Stimulated activated naive CD8-positive, alpha-beta T cell treated with anti-CD3 and anti-CD28 coated beads, Interleukin-15, Interleukin-2, amounts not matched to agents 100 ng/mL and 50 ng/mL, for 24 hours (primary cell): ENCODE measurements around the gene JUNB.

Source experiments
- H3K27ac Mint-ChIP-seq: one replicate; pipeline ENCODE4 v1.8.0; 2021; ENCODE audit warnings: mild to moderate bottlenecking, mixed read lengths
- H3K27me3 Mint-ChIP-seq: one replicate; pipeline ENCODE4 v1.8.0; 2021; ENCODE audit warnings: mixed read lengths
- H3K36me3 Mint-ChIP-seq: one replicate; pipeline ENCODE4 v1.8.0; 2021; ENCODE audit warnings: low read depth, mixed read lengths
- H3K4me1 Mint-ChIP-seq: one replicate; pipeline ENCODE4 v1.8.0; 2021; ENCODE audit warnings: low read depth, mixed read lengths
- H3K4me3 Mint-ChIP-seq: one replicate; pipeline ENCODE4 v1.8.0; 2021; ENCODE audit warnings: mild to moderate bottlenecking, mixed read lengths
- H3K9me3 Mint-ChIP-seq: one replicate; pipeline ENCODE4 v1.8.0; 2021; ENCODE audit warnings: mixed read lengths

JUNB gene

DNA sequence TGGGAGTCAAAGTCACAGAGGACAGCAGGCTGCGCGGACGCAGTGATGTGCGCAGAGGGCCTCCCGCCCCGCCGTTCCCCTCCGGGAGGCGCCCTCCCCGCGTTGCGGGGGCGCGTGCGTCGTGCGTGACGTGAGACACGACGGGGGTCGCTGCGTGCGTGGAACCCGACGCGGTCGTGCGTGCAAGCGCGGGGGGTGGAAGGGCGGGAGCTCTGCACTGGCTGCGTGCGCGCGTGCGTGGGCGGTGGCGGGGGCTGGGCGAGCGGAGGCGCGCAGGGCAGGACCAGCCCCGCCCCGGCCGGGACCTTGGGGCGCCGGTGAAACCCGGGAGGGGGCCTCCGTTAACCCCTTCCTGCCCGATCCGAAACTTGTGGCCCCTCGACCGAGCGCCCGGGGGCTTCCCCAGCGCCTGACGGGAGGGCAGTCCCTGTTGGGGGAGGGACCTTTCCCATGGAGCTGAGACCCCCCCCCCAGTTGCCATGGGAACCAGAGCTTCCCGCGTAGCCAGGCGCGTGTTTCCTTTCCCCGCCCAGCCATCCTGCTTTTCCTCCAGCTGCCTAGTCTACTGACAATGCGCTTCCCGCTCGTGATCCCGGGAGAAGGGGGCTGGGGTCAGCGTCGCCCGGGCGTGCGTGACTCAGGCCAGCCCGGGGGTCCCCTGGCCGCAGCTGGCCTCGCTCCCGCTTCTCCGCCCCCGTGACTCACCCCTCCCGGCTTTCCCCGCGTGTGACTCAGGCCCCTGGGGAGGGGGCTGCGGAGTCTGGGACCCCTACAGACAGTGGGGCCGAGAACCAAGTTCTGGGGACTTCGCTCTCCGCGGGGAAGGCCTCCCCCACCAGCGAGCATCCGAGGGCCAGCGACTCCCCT, 8.6 kb upstream of the JUNB start:
- peaks cover 43% of the 10 kb centered on the region for H3K4me1 Mint-ChIP-seq
- H3K9me3 Mint-ChIP-seq: no peaks in the 10 kb centered on the region
- H3K4me3 Mint-ChIP-seq: no peak overlapping the region
- H3K27me3 Mint-ChIP-seq: no peaks in the 10 kb centered on the region
- H3K36me3 Mint-ChIP-seq: no peaks in the 10 kb centered on the region
- peak overlapping the region; percentile 97 for H3K27ac Mint-ChIP-seq

DNA sequence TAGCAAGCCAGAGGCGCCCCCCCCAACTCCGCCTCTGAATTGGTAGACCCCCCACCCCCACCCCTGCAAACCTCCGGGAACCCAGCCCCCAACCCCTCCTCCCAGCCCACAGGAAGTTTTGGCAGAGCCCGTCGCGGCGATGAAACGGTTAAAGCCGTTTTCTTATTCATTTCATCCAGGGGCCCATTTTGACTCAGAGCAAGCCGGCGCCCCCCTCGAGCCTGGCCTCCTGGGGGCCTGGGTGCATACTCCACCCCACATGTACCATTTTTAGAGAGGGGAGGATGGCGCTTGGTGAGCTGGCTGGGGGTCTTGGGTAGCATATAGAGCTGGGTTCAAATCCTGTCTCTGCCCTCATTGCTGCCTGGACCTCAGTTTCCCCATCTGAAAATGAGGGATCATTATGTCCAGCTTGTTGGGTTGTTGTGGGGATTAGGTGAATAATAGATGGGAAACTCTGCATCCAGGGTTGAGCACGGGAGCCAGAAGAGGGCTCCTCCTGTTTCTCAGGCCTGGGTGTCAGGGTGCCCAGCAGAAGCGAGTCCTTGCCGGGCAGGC, 7.9 kb upstream of the JUNB start:
- no peaks in the 10 kb centered on the region for H3K27me3 Mint-ChIP-seq
- peak overlapping the region; percentile 97 for H3K27ac Mint-ChIP-seq
- no peaks in the 10 kb centered on the region for H3K9me3 Mint-ChIP-seq
- no peak overlapping the region for H3K4me3 Mint-ChIP-seq
- H3K4me1 Mint-ChIP-seq: peaks cover 48% of the 10 kb centered on the region
- no peaks in the 10 kb centered on the region for H3K36me3 Mint-ChIP-seq

DNA sequence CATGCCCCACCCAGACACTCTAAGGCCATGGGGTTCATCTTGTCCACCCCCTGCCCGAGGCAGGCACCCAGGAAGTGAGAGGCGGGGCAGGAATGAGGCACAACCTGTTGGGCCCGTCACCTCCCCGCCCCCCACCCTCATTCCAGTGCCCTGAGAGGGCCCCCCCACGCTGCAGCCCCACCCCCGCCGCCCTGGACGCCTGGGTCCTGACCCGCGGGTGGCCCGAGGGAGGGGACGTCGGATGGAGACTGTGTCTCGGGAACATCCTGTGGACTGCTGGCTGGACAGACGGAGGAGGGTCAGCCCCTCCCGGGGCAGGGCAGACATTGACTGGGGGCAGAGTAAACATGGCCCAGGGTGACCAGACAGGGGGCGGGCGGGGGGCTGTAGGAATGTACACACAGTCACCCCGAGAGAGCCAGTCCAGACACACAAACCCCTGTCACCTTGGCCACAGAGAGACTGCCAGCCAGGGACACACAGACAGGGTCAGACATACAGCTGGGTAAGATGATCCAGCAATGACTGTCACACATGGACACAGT, 7.4 kb upstream of the JUNB start:
- H3K27ac Mint-ChIP-seq: peak overlapping the region; percentile 97
- no peaks in the 10 kb centered on the region for H3K27me3 Mint-ChIP-seq
- peaks cover 48% of the 10 kb centered on the region for H3K4me1 Mint-ChIP-seq
- H3K9me3 Mint-ChIP-seq: no peaks in the 10 kb centered on the region
- H3K4me3 Mint-ChIP-seq: no peak overlapping the region
- no peaks in the 10 kb centered on the region for H3K36me3 Mint-ChIP-seq

DNA sequence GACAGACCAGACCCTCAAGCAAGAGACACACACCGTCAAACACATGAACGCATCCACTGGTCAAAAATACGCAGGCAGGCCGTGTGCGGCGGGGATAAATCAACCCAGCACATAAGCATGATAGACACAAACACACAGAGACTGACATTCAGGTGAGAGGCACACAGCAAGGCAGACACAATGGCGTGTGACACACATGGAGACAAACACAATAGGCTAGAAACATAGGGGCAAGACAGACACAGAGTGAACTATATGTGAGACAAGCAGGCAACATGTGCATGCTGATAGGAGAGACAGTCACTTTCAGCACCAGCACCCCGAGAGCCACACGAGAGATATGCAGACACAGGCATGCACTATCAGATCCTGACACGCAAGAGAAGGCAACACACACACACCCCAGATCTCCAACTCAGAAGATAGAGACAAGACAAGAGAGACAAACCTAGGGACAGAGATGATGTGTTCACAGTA, 6.9 kb upstream of the JUNB start:
- Mint-ChIP-seq H3K27ac (no peak overlapping the region), H3K4me1 (peaks cover 48% of the 10 kb centered on the region), H3K9me3 (no peaks in the 10 kb centered on the region), H3K36me3 (no peaks in the 10 kb centered on the region), H3K4me3 (no peak overlapping the region), H3K27me3 (no peaks in the 10 kb centered on the region)

DNA sequence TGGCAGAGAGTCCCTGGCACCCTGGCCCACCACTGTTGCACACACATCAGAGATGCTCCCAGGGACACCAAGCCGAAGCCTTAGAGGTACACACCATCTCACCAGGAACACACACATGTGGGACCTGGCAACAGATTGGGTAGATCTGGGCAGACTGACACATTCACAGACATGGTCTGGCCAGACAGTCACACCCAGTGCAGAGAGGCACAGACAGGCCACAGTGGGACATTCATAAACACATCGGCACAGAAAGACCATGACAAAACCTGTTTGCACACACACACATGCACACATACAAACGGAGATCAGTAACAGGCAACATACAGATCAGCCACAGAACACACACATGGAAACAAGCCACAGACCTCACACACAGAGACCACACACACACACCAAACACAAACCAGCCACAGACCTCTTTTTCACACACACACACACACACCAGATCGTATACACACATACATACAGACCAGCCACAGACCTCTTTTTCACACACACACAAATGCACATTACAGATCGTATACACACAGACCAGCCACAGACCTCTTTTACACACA, 6.3 kb upstream of the JUNB start:
- H3K9me3 Mint-ChIP-seq: no peaks in the 10 kb centered on the region
- H3K4me3 Mint-ChIP-seq: no peak overlapping the region
- H3K36me3 Mint-ChIP-seq: no peaks in the 10 kb centered on the region
- peaks cover 43% of the 10 kb centered on the region for H3K4me1 Mint-ChIP-seq
- H3K27ac Mint-ChIP-seq: no peak overlapping the region
- H3K27me3 Mint-ChIP-seq: no peaks in the 10 kb centered on the region

DNA sequence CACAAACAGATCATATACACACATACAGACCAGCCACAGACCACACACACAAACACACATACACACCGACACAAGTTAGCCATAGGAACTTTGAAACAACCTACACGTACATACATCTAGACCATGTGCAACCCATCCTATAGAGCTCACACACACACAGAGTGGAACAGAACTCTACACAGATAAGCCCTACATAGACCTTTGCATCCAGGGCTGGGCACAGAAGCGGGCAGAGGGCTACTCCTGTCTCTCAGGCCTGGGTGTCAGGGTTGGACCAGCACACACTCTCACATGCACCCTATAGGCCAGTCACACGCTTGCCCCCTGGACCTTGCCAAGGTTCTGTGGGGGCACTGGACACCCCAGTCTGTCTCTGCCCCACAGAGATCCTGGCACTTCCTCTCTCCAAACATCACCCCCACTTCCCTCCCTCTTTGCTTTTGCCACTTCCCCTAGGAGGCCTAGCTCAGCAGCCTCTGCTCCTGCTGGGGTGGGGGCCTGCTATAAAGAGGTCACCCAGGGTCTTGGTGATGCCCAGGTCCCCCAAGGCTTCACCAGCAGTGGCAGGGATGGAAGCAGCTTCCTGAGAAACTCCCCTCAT, 5.8 kb upstream of the JUNB start:
- Mint-ChIP-seq H3K4me3 (no peak overlapping the region), H3K36me3 (no peaks in the 10 kb centered on the region), H3K27me3 (no peaks in the 10 kb centered on the region), H3K27ac (no peak overlapping the region), H3K9me3 (no peaks in the 10 kb centered on the region), H3K4me1 (peaks cover 42% of the 10 kb centered on the region)

DNA sequence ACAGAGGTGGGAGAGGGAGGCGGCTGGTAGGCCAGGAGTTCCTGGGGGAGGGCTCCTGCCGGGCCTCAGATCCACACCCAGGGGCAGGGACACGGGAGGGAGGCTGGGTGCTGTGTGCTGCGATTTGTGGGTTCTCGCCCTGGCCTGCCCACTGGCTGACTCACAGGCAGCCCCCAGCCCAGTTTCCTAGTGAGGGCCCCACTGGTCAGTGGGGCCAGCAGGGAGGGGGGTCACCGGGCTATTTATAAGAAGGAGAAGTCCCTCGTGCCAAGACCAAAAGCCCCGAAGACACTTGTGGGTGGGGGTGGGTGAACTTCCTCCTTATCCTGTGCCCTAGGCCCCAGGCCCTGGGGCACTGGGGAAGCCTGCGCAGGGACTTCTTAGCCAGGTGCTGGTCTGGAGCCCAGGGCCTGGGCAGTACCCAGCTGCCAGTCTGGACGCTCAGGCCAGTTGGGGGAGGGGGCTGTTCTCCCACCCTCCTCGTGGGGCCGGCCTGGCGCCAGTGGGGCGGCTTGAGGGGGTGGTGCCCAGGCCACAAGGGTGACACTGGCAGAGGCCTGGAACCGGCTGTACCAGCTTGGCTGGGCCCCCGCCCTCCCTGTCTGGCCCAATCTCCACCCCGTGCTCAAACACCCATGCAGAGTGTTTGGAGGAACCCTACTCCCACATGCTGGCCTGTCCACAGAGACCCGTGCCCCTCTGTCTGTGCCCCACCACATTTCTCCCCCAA, 5.0 kb upstream of the JUNB start:
- H3K27me3 Mint-ChIP-seq: no peaks in the 10 kb centered on the region

DNA sequence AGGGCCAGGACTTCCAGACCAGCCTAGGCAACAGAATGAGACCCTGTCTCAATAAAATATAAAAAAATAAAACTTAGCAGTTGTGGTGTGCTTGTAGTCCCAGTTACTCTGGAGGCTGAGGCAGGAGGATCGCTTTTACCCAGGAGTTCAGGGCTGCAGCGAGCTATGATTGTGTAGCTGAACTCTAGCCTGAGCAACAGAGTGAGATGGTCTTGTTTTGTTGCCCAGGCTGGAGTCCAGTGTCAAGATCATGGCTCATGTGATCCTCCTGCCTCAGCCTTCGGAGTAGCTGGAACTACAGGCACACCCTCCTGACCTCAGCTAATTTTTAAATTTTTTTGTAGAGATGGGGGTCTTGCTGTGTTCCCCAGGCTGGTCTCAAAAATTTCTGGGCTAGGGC, 4.3 kb upstream of the JUNB start:
- H3K27me3 Mint-ChIP-seq: no peaks in the 10 kb centered on the region
- H3K4me1 Mint-ChIP-seq: peaks cover 43% of the 10 kb centered on the region
- no peak overlapping the region for H3K4me3 Mint-ChIP-seq

More for the DNA sequence above, 5.0 kb upstream of the JUNB start:
- H3K4me3 Mint-ChIP-seq: no peak overlapping the region
- no peaks in the 10 kb centered on the region for H3K36me3 Mint-ChIP-seq
- H3K9me3 Mint-ChIP-seq: no peaks in the 10 kb centered on the region
- peaks cover 49% of the 10 kb centered on the region for H3K4me1 Mint-ChIP-seq
- H3K27ac Mint-ChIP-seq: peak overlapping the region; percentile 73

DNA sequence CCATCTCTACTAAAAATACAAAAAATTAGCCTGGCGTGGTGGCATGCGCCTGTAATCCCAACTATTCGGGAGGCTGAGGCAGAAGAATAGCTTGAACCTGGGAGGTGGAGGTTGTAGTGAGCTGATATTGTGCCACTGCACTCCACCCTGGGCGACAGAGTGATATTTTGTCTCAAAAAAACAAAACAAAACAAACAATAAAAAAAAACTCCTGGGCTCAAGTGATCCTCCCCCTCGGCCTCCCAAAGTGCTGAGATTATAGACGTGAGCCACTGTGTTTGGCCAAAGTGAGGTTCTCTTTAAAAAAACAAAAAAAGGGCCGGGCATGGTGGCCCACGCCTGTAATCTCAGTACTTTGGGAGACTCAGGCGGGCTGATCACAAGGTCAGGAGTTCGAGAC, 3.8 kb upstream of the JUNB start:
- no peaks in the 10 kb centered on the region for H3K27me3 Mint-ChIP-seq
- H3K4me1 Mint-ChIP-seq: peaks cover 39% of the 10 kb centered on the region
- H3K36me3 Mint-ChIP-seq: no peaks in the 10 kb centered on the region
- no peak overlapping the region for H3K4me3 Mint-ChIP-seq
- H3K27ac Mint-ChIP-seq: peak overlapping the region; percentile 59
- H3K9me3 Mint-ChIP-seq: no peaks in the 10 kb centered on the region

More for the DNA sequence above, 4.3 kb upstream of the JUNB start:
- Mint-ChIP-seq H3K9me3 (no peaks in the 10 kb centered on the region), H3K27ac (peak overlapping the region; percentile 73), H3K36me3 (no peaks in the 10 kb centered on the region)

DNA sequence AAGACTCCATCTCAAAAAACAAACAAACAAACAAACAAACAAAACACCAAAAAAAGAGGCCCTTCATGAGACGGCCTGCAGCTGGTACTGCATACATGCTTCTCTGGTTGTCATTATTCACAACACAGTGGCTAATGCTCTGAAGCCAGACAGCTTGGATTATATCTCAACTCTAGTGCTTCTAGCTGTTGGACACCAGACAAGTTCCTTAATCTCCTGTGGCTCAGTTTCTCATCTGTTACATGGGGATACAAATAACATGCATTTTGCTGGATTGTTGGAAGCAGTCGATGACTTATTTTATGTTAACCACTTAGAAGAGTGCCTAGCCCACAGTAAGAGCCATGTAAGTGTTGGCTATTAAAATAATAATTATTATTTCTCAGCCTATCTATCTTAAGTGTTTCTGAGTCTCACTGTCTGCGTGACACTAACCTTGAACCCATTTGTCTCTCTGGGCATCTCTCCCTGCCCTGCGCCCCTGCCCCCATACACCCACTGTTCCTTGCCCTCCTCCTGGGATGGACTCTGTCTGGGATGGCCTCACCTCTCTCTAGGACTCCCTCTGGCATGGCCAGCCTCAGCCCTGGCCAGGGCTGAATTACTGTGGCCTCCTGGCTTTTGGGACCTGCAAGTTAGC, 3.1 kb upstream of the JUNB start:
- Mint-ChIP-seq H3K9me3 (no peaks in the 10 kb centered on the region), H3K27me3 (no peaks in the 10 kb centered on the region), H3K4me3 (peak overlapping the region; percentile 89), H3K4me1 (peaks cover 39% of the 10 kb centered on the region), H3K27ac (peak overlapping the region; percentile 96), H3K36me3 (peaks cover 3% of the 10 kb centered on the region)

DNA sequence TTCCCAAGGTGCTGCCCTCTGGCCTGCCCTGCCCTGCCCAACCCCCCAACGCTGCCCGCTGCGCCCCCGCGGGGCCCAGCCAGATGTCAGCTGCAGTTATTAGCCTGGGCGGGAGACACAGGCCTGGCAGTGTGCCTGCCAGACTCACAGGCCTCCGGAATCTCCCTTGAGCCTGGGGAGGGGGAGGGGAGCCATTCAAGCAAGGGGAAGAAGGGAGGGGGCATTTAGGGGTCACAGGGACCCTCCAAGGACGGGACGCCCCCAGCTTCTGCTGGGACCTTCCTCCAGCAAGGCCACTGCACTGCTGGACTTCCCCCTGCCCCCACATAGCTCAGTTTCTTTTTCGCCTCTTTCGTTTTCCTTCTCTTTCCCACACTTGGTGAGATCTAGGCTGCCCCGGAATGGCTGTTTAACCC, 2.6 kb upstream of the JUNB start:
- peaks cover 6% of the 10 kb centered on the region for H3K36me3 Mint-ChIP-seq
- peak overlapping the region; percentile 96 for H3K27ac Mint-ChIP-seq
- no peaks in the 10 kb centered on the region for H3K9me3 Mint-ChIP-seq
- H3K27me3 Mint-ChIP-seq: no peaks in the 10 kb centered on the region
- H3K4me3 Mint-ChIP-seq: peak overlapping the region; percentile 89
- H3K4me1 Mint-ChIP-seq: peaks cover 39% of the 10 kb centered on the region

DNA sequence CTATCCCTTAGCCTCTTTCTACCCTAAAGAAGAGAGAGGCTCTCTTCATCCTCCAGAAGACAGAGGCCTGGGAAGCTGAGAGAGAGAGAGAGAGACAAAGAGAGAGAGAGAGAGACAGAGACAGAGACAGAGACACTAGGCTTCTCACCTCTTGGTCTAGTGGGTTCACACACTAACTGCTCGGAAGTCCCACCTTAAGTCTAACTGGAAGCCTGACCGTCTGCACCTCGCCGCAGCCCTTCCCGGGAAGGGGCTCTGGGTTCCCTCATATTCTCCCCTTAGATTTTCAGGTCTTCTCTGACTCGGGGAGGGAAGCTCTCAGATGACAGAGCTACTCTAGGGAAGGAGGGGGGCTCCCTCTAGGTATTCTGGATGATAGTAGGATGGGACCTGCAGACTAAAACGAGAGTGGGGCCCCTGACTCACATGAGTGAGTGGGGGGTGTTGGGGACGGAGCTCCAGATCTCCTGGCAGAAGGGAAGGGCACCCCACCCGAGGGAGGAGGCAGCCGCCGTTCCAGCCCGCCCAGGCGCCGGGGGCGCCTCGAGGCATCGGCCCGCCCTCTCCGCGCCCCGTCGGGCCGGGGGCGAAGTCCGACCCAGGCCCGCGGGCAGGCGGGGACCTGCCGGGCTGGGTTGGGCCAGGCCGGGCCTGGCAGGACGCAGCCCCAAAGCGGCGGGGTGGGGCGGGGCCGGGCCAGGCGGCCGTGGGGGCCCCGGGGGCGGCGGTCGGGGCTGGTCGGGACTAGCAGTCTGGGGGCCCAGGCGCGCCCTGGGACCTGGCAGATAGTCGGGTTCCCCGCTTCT, 2.0 kb upstream of the JUNB start:
- peak overlapping the region; percentile 96 for H3K27ac Mint-ChIP-seq
- peak overlapping the region; percentile 96 for H3K4me3 Mint-ChIP-seq
- peaks cover 6% of the 10 kb centered on the region for H3K36me3 Mint-ChIP-seq
- H3K27me3 Mint-ChIP-seq: no peaks in the 10 kb centered on the region
- no peaks in the 10 kb centered on the region for H3K9me3 Mint-ChIP-seq
- H3K4me1 Mint-ChIP-seq: peaks cover 43% of the 10 kb centered on the region

DNA sequence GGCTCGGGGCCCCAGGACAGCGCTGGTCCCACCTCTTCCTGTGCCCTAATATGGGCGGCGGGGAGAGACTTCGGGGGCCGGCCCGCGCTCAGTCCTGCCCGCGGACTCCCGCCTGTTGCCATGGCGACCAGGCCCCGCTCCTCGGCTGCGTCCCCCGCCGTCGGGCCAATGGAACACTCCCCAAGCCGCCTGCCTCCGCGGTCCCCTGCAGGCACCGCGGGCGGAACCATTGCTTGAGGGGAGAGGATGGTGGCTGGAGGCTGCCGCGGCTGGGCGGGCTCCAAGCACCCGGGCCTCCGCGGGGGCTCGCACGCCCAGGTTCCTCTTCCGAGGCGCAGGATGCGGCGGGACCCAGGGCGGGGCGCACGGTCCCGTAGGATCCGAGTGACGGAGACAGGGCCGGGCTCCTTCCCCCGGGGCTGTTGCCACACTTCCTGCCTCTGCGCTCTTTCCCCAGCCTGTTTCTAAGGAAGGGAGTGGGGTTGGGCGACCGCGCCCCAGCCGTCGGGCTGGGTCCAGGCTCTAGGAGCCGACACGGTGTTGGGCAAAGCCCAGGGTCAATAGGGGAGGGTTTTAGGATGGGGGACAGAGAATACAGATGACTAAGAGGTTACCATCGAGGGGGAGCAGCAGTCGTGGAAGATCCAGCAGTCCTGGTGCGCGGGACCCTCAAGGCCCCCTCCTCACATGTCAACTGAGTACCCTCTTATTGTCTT, 1.2 kb upstream of the JUNB start:
- H3K27me3 Mint-ChIP-seq: no peaks in the 10 kb centered on the region
- H3K36me3 Mint-ChIP-seq: peaks cover 6% of the 10 kb centered on the region
- peak overlapping the region; percentile 96 for H3K4me3 Mint-ChIP-seq
- H3K9me3 Mint-ChIP-seq: no peaks in the 10 kb centered on the region
- H3K4me1 Mint-ChIP-seq: peaks cover 51% of the 10 kb centered on the region
- peak overlapping the region; percentile 92 for H3K27ac Mint-ChIP-seq
